IMR-90 (cell line): ENCODE measurements around the gene TGFA. TPM values are rescaled to one million over a fixed set of nuclear protein-coding genes. Genes with fewer than 3 reads are reported as not detected.

Experiments used
- ATAC-seq: fragments of 200-7000 bp; cut with Tn5 transposase; 2 replicates; pipeline ENCODE4 v1.9.1; 2020; ENCODE audit warnings: low read depth, mild to moderate bottlenecking, moderate library complexity
- BruUV-seq: library from RNA; stranded (reverse); fragments of 400-500 nt; replicated peaks from 2 replicates; lab custom pipeline; 2021; lab: Mats Ljungman, UMichigan
- CTCF ChIA-PET: fragments of 300-600 bp; formaldehyde crosslinking; extraction: SDS; loops from one replicate; lab custom pipeline; 2021; ENCODE audit warnings: antibody characterized with exemption; lab: Yijun Ruan, JAX
- POLR2A ChIA-PET: fragments of 300-600 bp; sonication (Branson Sonifier 250); formaldehyde crosslinking; loops from one replicate; lab custom pipeline; 2022; ENCODE audit warnings: antibody characterized with exemption; ENCODE audit not compliant: unreplicated experiment; lab: Charles Lee
- DNase-seq: peaks from one replicate; pipeline ENCODE4 v3.0.0; 2013
- H2AFZ ChIP-seq: replicated peaks from 2 replicates; pipeline ENCODE3; 2013; ENCODE audit warnings: low read length, mild to moderate bottlenecking; ENCODE audit not compliant: poor library complexity
- H2AK5ac ChIP-seq: 2 replicates; pipeline ENCODE4 v1.6.1; 2013; ENCODE audit warnings: low read depth, low read length, inconsistent platforms
- H2AK9ac ChIP-seq: replicated peaks from 2 replicates; pipeline ENCODE3; 2013; ENCODE audit warnings: mild to moderate bottlenecking, low read depth, low read length, moderate library complexity; ENCODE audit not compliant: poor library complexity
- H2BK120ac ChIP-seq: 2 replicates; pipeline ENCODE4 v1.6.1; 2013; ENCODE audit warnings: low read depth, low read length, inconsistent platforms
- H2BK15ac ChIP-seq: 3 replicates; pipeline ENCODE4 v1.6.1; 2013; ENCODE audit warnings: low read depth, low read length, inconsistent platforms
- H2BK20ac ChIP-seq: 2 replicates; pipeline ENCODE4 v1.6.1; 2013; ENCODE audit warnings: low read depth, mild to moderate bottlenecking, inconsistent platforms, low read length, moderate library complexity
- H2BK5ac ChIP-seq: 2 replicates; pipeline ENCODE4 v1.6.1; 2013; ENCODE audit warnings: mild to moderate bottlenecking, low read depth, low read length, inconsistent platforms; ENCODE audit not compliant: poor library complexity, severe bottlenecking
- H3K14ac ChIP-seq: replicated peaks from 2 replicates; pipeline ENCODE4 v1.6.1; 2013; ENCODE audit warnings: low read depth, low read length, inconsistent platforms
- H3K18ac ChIP-seq: 2 replicates; pipeline ENCODE4 v1.6.1; 2013; ENCODE audit warnings: low read depth, low read length, control low read depth
- H3K23ac ChIP-seq: 2 replicates; pipeline ENCODE4 v1.6.1; 2013; ENCODE audit warnings: low read depth, low read length, inconsistent platforms
- H3K27ac ChIP-seq: 2 replicates; pipeline ENCODE4 v1.5.1; 2013; ENCODE audit warnings: mild to moderate bottlenecking, control low read depth, low read length; ENCODE audit not compliant: insufficient read depth
- H3K27me3 ChIP-seq: 2 replicates; pipeline ENCODE4 v1.6.1; 2013; ENCODE audit warnings: low read length; ENCODE audit not compliant: control insufficient read depth, insufficient read depth
- H3K36me3 ChIP-seq: 2 replicates; pipeline ENCODE4 v1.6.1; 2013; ENCODE audit warnings: low read length, mixed read lengths; ENCODE audit not compliant: control insufficient read depth, insufficient read depth
- H3K4ac ChIP-seq: 2 replicates; pipeline ENCODE4 v1.6.1; 2013; ENCODE audit warnings: low read depth, low read length, inconsistent platforms
- H3K4me1 ChIP-seq: 2 replicates; pipeline ENCODE4 v1.6.1; 2013; ENCODE audit warnings: low read length, mixed read lengths; ENCODE audit not compliant: control insufficient read depth, insufficient read depth
- H3K4me2 ChIP-seq: 2 replicates; pipeline ENCODE4 v1.6.1; 2013; ENCODE audit warnings: low read depth, mild to moderate bottlenecking, control low read depth, low read length, moderate library complexity
- H3K4me3 ChIP-seq: 2 replicates; pipeline ENCODE4 v1.5.1; 2013; ENCODE audit warnings: low read depth, mild to moderate bottlenecking, control low read depth, low read length, moderate library complexity; ENCODE audit not compliant: insufficient read depth
- H3K56ac ChIP-seq: 2 replicates; pipeline ENCODE4 v1.6.1; 2013; ENCODE audit warnings: low read length, inconsistent platforms; ENCODE audit not compliant: insufficient read depth; ENCODE audit errors: extremely low read depth
- H3K79me1 ChIP-seq, 2 experiments: 2 replicates each; pipeline ENCODE4 v1.6.1; 2013; ENCODE audit warnings: low read length in 2 of 2, inconsistent platforms in 1 of 2, low read depth in 1 of 2
- H3K9ac ChIP-seq: 2 replicates; pipeline ENCODE4 v1.6.1; 2013; ENCODE audit warnings: low read depth, low read length, control low read depth
- H3K9me1 ChIP-seq: 2 replicates; pipeline ENCODE4 v1.6.1; 2013; ENCODE audit warnings: low read length, inconsistent platforms; ENCODE audit not compliant: insufficient read depth
- H3K9me3 ChIP-seq: 2 replicates; pipeline ENCODE4 v1.6.1; 2013; ENCODE audit warnings: low read length; ENCODE audit not compliant: control insufficient read depth, insufficient read depth
- H4K20me1 ChIP-seq: 2 replicates; pipeline ENCODE4 v1.6.1; 2013; ENCODE audit warnings: low read length, inconsistent platforms; ENCODE audit not compliant: insufficient read depth
- H4K5ac ChIP-seq: 2 replicates; pipeline ENCODE4 v1.6.1; 2013; ENCODE audit warnings: mild to moderate bottlenecking, low read depth, low read length, control low read depth
- H4K8ac ChIP-seq, 2 experiments: 2 replicates each; pipeline ENCODE4 v1.6.1; 2013; ENCODE audit warnings: low read depth in 2 of 2, low read length in 2 of 2, control low read depth in 1 of 2, inconsistent platforms in 1 of 2
- H4K91ac ChIP-seq: 2 replicates; pipeline ENCODE4 v1.6.1; 2013; ENCODE audit warnings: low read depth, low read length, inconsistent platforms; ENCODE audit not compliant: insufficient read depth
- CEBPB ChIP-seq: IDR thresholded peaks from 2 replicates; pipeline ENCODE4 v1.6.1; 2012; ENCODE audit warnings: low read depth, low read length, improper control_type of control experiment
- MAFK ChIP-seq: IDR thresholded peaks from 2 replicates; pipeline ENCODE4 v1.6.1; 2012; ENCODE audit warnings: low read depth, low read length, improper control_type of control experiment
- MAZ ChIP-seq: IDR thresholded peaks from 2 replicates; pipeline ENCODE4 v1.6.1; 2012; ENCODE audit warnings: low read depth, mild to moderate bottlenecking, low read length, improper control_type of control experiment, moderate library complexity, borderline replicate concordance
- RAD21 ChIP-seq: IDR thresholded peaks from 2 replicates; pipeline ENCODE4 v1.6.1; 2012; ENCODE audit warnings: low read length, improper control_type of control experiment
- RCOR1 ChIP-seq: IDR thresholded peaks from 2 replicates; pipeline ENCODE4 v1.6.1; 2012; ENCODE audit warnings: mild to moderate bottlenecking, low read length, improper control_type of control experiment; ENCODE audit not compliant: insufficient replicate concordance
- WGBS, 2 experiments: methylation state at CpG; one replicate each; pipeline versions ENCODE4 v1.1.5 to v1.1.7; 2013; ENCODE audit warnings: missing lambda C conversion rate in 2 of 2; ENCODE audit not compliant: insufficient read length in 1 of 2; ENCODE audit errors: extremely low coverage in 2 of 2; 5-methylcytosine and 5-hydroxymethylcytosine counted together
- dilution Hi-C: fragments of 300-500 bp; cut with HindIII; formaldehyde crosslinking; loops from one replicate; pipeline ENCODE4 v1.14.3; 2018; ENCODE audit warnings: low sequenced_read_pairs; ENCODE audit not compliant: unreplicated experiment
- in situ Hi-C: fragments of 300-500 bp; cut with MboI; formaldehyde crosslinking; loops from 3 replicates; pipeline ENCODE4 v1.14.3; 2019; ENCODE audit warnings: low sequenced_read_pairs, inconsistent platforms, mixed read lengths
- intact Hi-C: fragments of 100-400 bp; cut with micrococcal nuclease; formaldehyde crosslinking; loops from 2 replicates; pipeline ENCODE4 v1.10.0; 2022
- polyA plus RNA-seq, 3 experiments: library from polyadenylated mRNA; depleted of rRNA; stranded (reverse); fragments of >200 nt; gene quantifications; 2 replicates each; pipeline ENCODE4 v1.2.3, GENCODE V29; 2012; ENCODE audit warnings: low replicate concordance in 1 of 3
- total RNA-seq: library from RNA; depleted of rRNA; stranded (reverse); fragments of >200 nt; gene quantifications from 2 replicates; pipeline ENCODE4 v1.2.3, GENCODE V29; 2012
- TF ChIP-seq, protein P1 (sequence below): conservative IDR thresholded peaks from 2 replicates; pipeline ENCODE4 v1.5.1; 2012; ENCODE audit warnings: mild to moderate bottlenecking, low read depth, low read length, improper control_type of control experiment
- TF ChIP-seq, protein P2 (sequence below): fragments of 150-350 bp; IDR thresholded peaks from 2 replicates; pipeline ENCODE4 v1.6.1; 2016; ENCODE audit warnings: low read depth, mild to moderate bottlenecking, low read length, moderate library complexity, borderline replicate concordance
- TF ChIP-seq, protein P3 (sequence below): fragments of 150-350 bp; IDR thresholded peaks from 2 replicates; pipeline ENCODE4 v1.6.1; 2017; ENCODE audit warnings: mild to moderate bottlenecking, antibody characterized with exemption, low read length, low read depth

The TGFA gene
- total and polyA plus RNA-seq, 2 of the 4 experiments (the other 2 are of a cell fraction) = not detected

- DNase-seq (no peak), ATAC-seq (no peak)
- H4K5ac ChIP-seq = no peak overlapping the region
- no peak overlapping the region for H3K4me3 ChIP-seq
- ChIA-PET CTCF (no interaction called here), POLR2A (no interaction called here)
- intact Hi-C loops = no loop called here
- TF ChIP-seq, protein P1, sequence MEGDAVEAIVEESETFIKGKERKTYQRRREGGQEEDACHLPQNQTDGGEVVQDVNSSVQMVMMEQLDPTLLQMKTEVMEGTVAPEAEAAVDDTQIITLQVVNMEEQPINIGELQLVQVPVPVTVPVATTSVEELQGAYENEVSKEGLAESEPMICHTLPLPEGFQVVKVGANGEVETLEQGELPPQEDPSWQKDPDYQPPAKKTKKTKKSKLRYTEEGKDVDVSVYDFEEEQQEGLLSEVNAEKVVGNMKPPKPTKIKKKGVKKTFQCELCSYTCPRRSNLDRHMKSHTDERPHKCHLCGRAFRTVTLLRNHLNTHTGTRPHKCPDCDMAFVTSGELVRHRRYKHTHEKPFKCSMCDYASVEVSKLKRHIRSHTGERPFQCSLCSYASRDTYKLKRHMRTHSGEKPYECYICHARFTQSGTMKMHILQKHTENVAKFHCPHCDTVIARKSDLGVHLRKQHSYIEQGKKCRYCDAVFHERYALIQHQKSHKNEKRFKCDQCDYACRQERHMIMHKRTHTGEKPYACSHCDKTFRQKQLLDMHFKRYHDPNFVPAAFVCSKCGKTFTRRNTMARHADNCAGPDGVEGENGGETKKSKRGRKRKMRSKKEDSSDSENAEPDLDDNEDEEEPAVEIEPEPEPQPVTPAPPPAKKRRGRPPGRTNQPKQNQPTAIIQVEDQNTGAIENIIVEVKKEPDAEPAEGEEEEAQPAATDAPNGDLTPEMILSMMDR = no peak
- no peak for TF ChIP-seq MAZ
- no peak for TF ChIP-seq RAD21
- TF ChIP-seq RCOR1 = no peak
- TF ChIP-seq, protein P2, sequence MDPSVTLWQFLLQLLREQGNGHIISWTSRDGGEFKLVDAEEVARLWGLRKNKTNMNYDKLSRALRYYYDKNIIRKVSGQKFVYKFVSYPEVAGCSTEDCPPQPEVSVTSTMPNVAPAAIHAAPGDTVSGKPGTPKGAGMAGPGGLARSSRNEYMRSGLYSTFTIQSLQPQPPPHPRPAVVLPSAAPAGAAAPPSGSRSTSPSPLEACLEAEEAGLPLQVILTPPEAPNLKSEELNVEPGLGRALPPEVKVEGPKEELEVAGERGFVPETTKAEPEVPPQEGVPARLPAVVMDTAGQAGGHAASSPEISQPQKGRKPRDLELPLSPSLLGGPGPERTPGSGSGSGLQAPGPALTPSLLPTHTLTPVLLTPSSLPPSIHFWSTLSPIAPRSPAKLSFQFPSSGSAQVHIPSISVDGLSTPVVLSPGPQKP = no peak
- TF ChIP-seq, protein P3, sequence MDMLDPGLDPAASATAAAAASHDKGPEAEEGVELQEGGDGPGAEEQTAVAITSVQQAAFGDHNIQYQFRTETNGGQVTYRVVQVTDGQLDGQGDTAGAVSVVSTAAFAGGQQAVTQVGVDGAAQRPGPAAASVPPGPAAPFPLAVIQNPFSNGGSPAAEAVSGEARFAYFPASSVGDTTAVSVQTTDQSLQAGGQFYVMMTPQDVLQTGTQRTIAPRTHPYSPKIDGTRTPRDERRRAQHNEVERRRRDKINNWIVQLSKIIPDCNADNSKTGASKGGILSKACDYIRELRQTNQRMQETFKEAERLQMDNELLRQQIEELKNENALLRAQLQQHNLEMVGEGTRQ = no peak
- TF ChIP-seq MAFK = no peak
- no peak for TF ChIP-seq CEBPB
- H3K4me2 ChIP-seq = no peak overlapping the region
- H2BK20ac ChIP-seq = no peak overlapping the region
- H3K9ac ChIP-seq = no peak overlapping the region
- H3K56ac ChIP-seq = no peak overlapping the region
- no peak overlapping the region for H3K14ac ChIP-seq
- H4K91ac ChIP-seq = no peak overlapping the region
- no peak overlapping the region for H2AFZ ChIP-seq
- H4K8ac ChIP-seq = no peak overlapping the region
- H3K79me1 ChIP-seq = no peaks in the 10 kb centered on the region
- H3K9me1 ChIP-seq = no peaks in the 10 kb centered on the region
- H2BK15ac ChIP-seq = no peak overlapping the region
- WGBS, 2 experiments = no CpG with 5 or more reads among the region's 2 CpGs
- no peak overlapping the region for H2AK5ac ChIP-seq
- peaks cover 2% of the 10 kb centered on the region; the same call in 1 of the 2 replicates for H3K27me3 ChIP-seq
- H3K27ac ChIP-seq = no peak overlapping the region
- H3K4me1 ChIP-seq = no peaks in the 10 kb centered on the region
- dilution Hi-C loops = no loop called here
- H3K4ac ChIP-seq = no peak overlapping the region
- no peak overlapping the region for H3K23ac ChIP-seq
- no peak overlapping the region for H2BK120ac ChIP-seq
- H2BK5ac ChIP-seq = no peak overlapping the region
- H3K36me3 ChIP-seq = no peaks in the 10 kb centered on the region
- no peak overlapping the region for H3K18ac ChIP-seq
- no TSS peak for BruUV-seq
- H3K9me3 ChIP-seq = no peaks in the 10 kb centered on the region
- H2AK9ac ChIP-seq = no peak overlapping the region
- in situ Hi-C loops = no loop called here
- no peaks in the 10 kb centered on the region for H4K20me1 ChIP-seq
These were observed 17.0 kb downstream of the TGFA start for GRCh38 chr2:70536517-70537055.
